LNCaP clone FGC (cell line): Measurements from ENCODE around the gene OR6N2.

ENCODE experiments used
- DNase-seq: peaks from one replicate; pipeline ENCODE4 v3.0.0-alpha.2; 2011; ENCODE audit warnings: low read depth
- H3K4me3 ChIP-seq: 2 replicates; pipeline ENCODE4 v1.5.1; 2011; ENCODE audit warnings: mild to moderate bottlenecking, low read depth, low read length, control low read depth
- CTCF ChIP-seq: IDR thresholded peaks from 2 replicates; pipeline ENCODE4 v1.5.1; 2012; ENCODE audit warnings: mild to moderate bottlenecking; ENCODE audit not compliant: control insufficient read depth, insufficient read depth; ENCODE audit errors: extremely low read depth

OR6N2 gene

GRCh38 chr1:158814970-158815369 lies 34.0 kb upstream of the OR6N2 start:
- DNase-seq: no peak
- no peak for TF ChIP-seq CTCF
- H3K4me3 ChIP-seq: no peak overlapping the region

GRCh38 chr1:158813164-158813563 lies 32.2 kb upstream of the OR6N2 start:
- no peak for DNase-seq
- no peak for TF ChIP-seq CTCF
- H3K4me3 ChIP-seq: no peak overlapping the region

- H3K4me3 ChIP-seq: no peak overlapping the region
- no peak for TF ChIP-seq CTCF
- no peak for DNase-seq
Measured at GRCh38 chr1:158812336-158812735, 31.3 kb upstream of the OR6N2 start.

- TF ChIP-seq CTCF: no peak
- H3K4me3 ChIP-seq: no peak overlapping the region
- no peak for DNase-seq
Measured at GRCh38 chr1:158810311-158810710, 29.3 kb upstream of the OR6N2 start.

GRCh38 chr1:158809862-158810261 lies 28.9 kb upstream of the OR6N2 start:
- H3K4me3 ChIP-seq: no peak overlapping the region
- TF ChIP-seq CTCF: no peak
- no peak for DNase-seq

GRCh38 chr1:158809256-158809655 lies 28.3 kb upstream of the OR6N2 start:
- no peak for TF ChIP-seq CTCF
- no peak overlapping the region for H3K4me3 ChIP-seq
- no peak for DNase-seq

- no peak overlapping the region for H3K4me3 ChIP-seq
- TF ChIP-seq CTCF: no peak
- no peak for DNase-seq
Measured at GRCh38 chr1:158806916-158807536, 26.0 kb upstream of the OR6N2 start.
